ENCODE measurements around the gene FLAD1. TPM values are rescaled to one million over a fixed set of nuclear protein-coding genes. Genes with fewer than 3 reads are reported as not detected.

The FLAD1 gene
- total RNA-seq, 1 experiment from 2014 or later, result 72.8 TPM

- ATAC-seq, result no peak
- no peaks in the 10 kb centered on the region for H3K36me3 ChIP-seq (ENCODE audit: control insufficient read depth, insufficient read depth, low read length)
- H3K4me3 ChIP-seq (ENCODE audit: low read depth in 2 of 2, low read length in 2 of 2), result no peak overlapping the region
- H3K4me1 ChIP-seq (ENCODE audit: control insufficient read depth, insufficient read depth, low read length), result peaks cover 6% of the 10 kb centered on the region; the same call in 1 of the 2 replicates
- ChIA-PET POLR2A (no interaction called here), CTCF (interaction anchor here (0.5 to 0.6 kb wide), 2 partner anchors 35 to 44 kb away, joined by 3 read pairs; no protein-coding TSS in a partner anchor)
- no TSS peak for BruUV-seq (replicated peaks)
- no peak overlapping the region for H3K27ac ChIP-seq (ENCODE audit: low read length)
- in situ Hi-C loops (cut with HindIII; ENCODE audit: low pct_unique_long_range_greater_than_20kb, low sequenced_read_pairs), result no loop called here
- H3K27me3 ChIP-seq (ENCODE audit: control insufficient read depth, insufficient read depth, low read length), result no peaks in the 10 kb centered on the region
- TF ChIP-seq POLR2AphosphoS5 (IDR thresholded peaks at IDR 0.05; ENCODE audit: low read depth, low read length), result no peak
- TF ChIP-seq, protein P1, sequence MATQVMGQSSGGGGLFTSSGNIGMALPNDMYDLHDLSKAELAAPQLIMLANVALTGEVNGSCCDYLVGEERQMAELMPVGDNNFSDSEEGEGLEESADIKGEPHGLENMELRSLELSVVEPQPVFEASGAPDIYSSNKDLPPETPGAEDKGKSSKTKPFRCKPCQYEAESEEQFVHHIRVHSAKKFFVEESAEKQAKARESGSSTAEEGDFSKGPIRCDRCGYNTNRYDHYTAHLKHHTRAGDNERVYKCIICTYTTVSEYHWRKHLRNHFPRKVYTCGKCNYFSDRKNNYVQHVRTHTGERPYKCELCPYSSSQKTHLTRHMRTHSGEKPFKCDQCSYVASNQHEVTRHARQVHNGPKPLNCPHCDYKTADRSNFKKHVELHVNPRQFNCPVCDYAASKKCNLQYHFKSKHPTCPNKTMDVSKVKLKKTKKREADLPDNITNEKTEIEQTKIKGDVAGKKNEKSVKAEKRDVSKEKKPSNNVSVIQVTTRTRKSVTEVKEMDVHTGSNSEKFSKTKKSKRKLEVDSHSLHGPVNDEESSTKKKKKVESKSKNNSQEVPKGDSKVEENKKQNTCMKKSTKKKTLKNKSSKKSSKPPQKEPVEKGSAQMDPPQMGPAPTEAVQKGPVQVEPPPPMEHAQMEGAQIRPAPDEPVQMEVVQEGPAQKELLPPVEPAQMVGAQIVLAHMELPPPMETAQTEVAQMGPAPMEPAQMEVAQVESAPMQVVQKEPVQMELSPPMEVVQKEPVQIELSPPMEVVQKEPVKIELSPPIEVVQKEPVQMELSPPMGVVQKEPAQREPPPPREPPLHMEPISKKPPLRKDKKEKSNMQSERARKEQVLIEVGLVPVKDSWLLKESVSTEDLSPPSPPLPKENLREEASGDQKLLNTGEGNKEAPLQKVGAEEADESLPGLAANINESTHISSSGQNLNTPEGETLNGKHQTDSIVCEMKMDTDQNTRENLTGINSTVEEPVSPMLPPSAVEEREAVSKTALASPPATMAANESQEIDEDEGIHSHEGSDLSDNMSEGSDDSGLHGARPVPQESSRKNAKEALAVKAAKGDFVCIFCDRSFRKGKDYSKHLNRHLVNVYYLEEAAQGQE (IDR thresholded peaks at IDR 0.05; ENCODE audit: insufficient read depth in 1 of 2, low read depth in 2 of 2, low read length in 1 of 2), result no peak
- no peak for TF ChIP-seq CTCF (IDR thresholded peaks at IDR 0.05)
- TF ChIP-seq TCF7L2 (IDR thresholded peaks at IDR 0.05; ENCODE audit: low read depth, low read length), result no peak
- TF ChIP-seq SIN3A (IDR thresholded peaks at IDR 0.05; ENCODE audit: borderline replicate concordance, insufficient read depth, low read depth, low read length), result no peak
- no peaks in the 10 kb centered on the region for H3K9me3 ChIP-seq (ENCODE audit: control insufficient read depth, insufficient read depth, low read depth, low read length)
- intact Hi-C loops (cut with micrococcal nuclease; ENCODE audit: unreplicated experiment), result no loop called here
- no peak for DNase-seq (ENCODE audit: low read depth, low spot score)
Observed at GRCh38 chr1:154945962-154946850, 36.9 kb upstream of the FLAD1 start.

DNA sequence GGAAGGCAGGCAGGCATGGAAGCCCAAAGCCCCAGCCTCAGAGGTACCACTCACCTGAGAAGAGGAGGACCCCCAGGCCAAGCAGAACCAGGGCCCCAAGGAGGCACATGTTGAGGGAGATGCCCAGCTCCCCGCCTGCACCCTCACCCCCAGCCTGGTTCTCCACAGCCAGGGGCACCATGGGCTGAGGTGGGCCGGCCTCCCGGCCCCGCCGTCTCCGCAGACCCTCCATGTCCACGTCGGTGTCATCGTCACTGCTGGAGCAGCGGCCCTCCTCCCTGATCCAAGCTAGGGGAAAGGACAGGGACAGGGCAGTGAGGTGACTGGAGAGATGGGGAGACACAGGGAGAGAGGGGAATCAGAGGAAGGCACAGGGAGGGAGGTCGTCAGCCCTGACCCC, 35.1 kb upstream of the FLAD1 start:
- intact Hi-C loops (cut with micrococcal nuclease; ENCODE audit: unreplicated experiment), result no loop called here
- no peak overlapping the region for H3K4me3 ChIP-seq (ENCODE audit: low read depth in 2 of 2, low read length in 2 of 2)
- in situ Hi-C loops (cut with HindIII; ENCODE audit: low pct_unique_long_range_greater_than_20kb, low sequenced_read_pairs), result no loop called here
- no TSS peak for BruUV-seq (replicated peaks)
- H3K36me3 ChIP-seq (ENCODE audit: control insufficient read depth, insufficient read depth, low read length), result no peaks in the 10 kb centered on the region
- no peak for DNase-seq (ENCODE audit: low read depth, low spot score)
- TF ChIP-seq TCF7L2 (IDR thresholded peaks at IDR 0.05; ENCODE audit: low read depth, low read length) (no peak), CTCF (IDR thresholded peaks at IDR 0.05) (no peak), SIN3A (IDR thresholded peaks at IDR 0.05; ENCODE audit: borderline replicate concordance, insufficient read depth, low read depth, low read length) (no peak), POLR2AphosphoS5 (IDR thresholded peaks at IDR 0.05; ENCODE audit: low read depth, low read length) (no peak)
- TF ChIP-seq, protein P1 (IDR thresholded peaks at IDR 0.05; ENCODE audit: insufficient read depth in 1 of 2, low read depth in 2 of 2, low read length in 1 of 2), result no peak
- ChIA-PET CTCF (interaction anchor here (0.6 kb wide), 2 partner anchors 8 to 85 kb away, joined by 3 read pairs; no protein-coding TSS in a partner anchor), POLR2A (no interaction called here)
- H3K9me3 ChIP-seq (ENCODE audit: control insufficient read depth, insufficient read depth, low read depth, low read length), result no peaks in the 10 kb centered on the region
- no peak overlapping the region for H3K27ac ChIP-seq (ENCODE audit: low read length)
- no peak for ATAC-seq
- peaks cover 6% of the 10 kb centered on the region; the same call in 1 of the 2 replicates for H3K4me1 ChIP-seq (ENCODE audit: control insufficient read depth, insufficient read depth, low read length)
- no peaks in the 10 kb centered on the region for H3K27me3 ChIP-seq (ENCODE audit: control insufficient read depth, insufficient read depth, low read length)

Data from Panc1 (cell line).